Gastrocnemius medialis (tissue), 4 donors: ENCODE measurements around the gene ATP8B4.

ENCODE experiments used
- CTCF ChIP-seq, 5 experiments: fragments of 450-650 bp in 3 of 5; fragments of 200-600 bp in 2 of 5; sonication (generic) in 2 of 5; IDR thresholded peaks in 4 of 5; conservative IDR thresholded peaks in 1 of 5; 1 replicate in 4 of 5; 2 replicates in 1 of 5; pipeline ENCODE4 v1.5.1; 2016 to 2019; ENCODE audit warnings: antibody characterized with exemption in 5 of 5, mild to moderate bottlenecking in 3 of 5, moderate library complexity in 3 of 5
- POLR2A ChIP-seq, 2 donors: fragments of 450-650 bp; IDR thresholded peaks; one replicate each; pipeline ENCODE4 v1.6.1; 2017; ENCODE audit warnings: antibody characterized with exemption in 2 of 2, mild to moderate bottlenecking in 2 of 2, moderate library complexity in 2 of 2

DNA sequence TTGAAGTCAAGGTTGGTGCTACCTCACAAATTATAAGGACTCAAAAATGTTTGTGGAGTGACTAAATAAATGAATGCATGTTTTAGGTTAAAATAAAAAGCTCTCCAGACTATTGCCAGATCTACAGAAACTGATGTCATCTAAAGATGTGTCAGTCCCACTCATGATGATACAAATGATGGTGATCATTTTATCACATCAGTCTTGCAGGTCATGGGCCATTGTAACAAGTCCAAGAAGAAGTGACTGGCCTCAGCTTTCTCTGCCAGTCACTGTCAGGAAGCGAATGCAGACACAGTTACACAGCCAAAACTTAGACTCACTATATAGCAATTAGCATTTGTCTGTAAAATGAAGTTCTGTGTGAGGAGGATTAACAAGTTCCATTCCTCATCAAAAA is 18.5 kb downstream of the ATP8B4 start:
- TF ChIP-seq CTCF (IDR thresholded peaks at IDR 0.05 in 4 of 5, conservative IDR thresholded peaks at IDR 0.05 in 1 of 5) (no peak), POLR2A (IDR thresholded peaks at IDR 0.05) (no peak)
